WTC11 (cell line): ENCODE measurements around the gene RIBC2. TPM values are rescaled to one million over a fixed set of nuclear protein-coding genes. Genes with fewer than 3 reads are reported as not detected.

Source experiments
- ATAC-seq: fragments of 200-7000 bp; cut with Tn5 transposase; 2 replicates; pipeline ENCODE4 v1.10.0; 2021; ENCODE audit warnings: mild to moderate bottlenecking, moderate library complexity
- CTCF ChIA-PET: fragments of 300-600 bp; sonication (Branson Sonifier 250); formaldehyde crosslinking; loops from one replicate; lab custom pipeline; 2021; ENCODE audit warnings: antibody characterized with exemption; lab: Charles Lee
- POLR2A ChIA-PET: fragments of 350-600 bp; sonication (Branson Sonifier 250); formaldehyde crosslinking; loops from one replicate; lab custom pipeline; 2021; ENCODE audit warnings: antibody characterized with exemption; lab: Charles Lee
- DNase-seq: peaks from one replicate; pipeline ENCODE4 v3.0.0; 2021; ENCODE audit warnings: low spot score
- H3K27ac Mint-ChIP-seq: 2 replicates; pipeline ENCODE4 v1.8.0; 2021; ENCODE audit warnings: mixed read lengths
- H3K27me3 Mint-ChIP-seq: 2 replicates; pipeline ENCODE4 v1.8.0; 2021; ENCODE audit warnings: low read depth, mild to moderate bottlenecking, moderate library complexity, mixed read lengths
- H3K36me3 Mint-ChIP-seq: 2 replicates; pipeline ENCODE4 v1.8.0; 2021; ENCODE audit warnings: mixed read lengths
- H3K4me1 Mint-ChIP-seq: 2 replicates; pipeline ENCODE4 v1.8.0; 2022; ENCODE audit warnings: mixed read lengths
- H3K4me3 Mint-ChIP-seq: 2 replicates; pipeline ENCODE4 v1.8.0; 2021; ENCODE audit warnings: mild to moderate bottlenecking, moderate library complexity, mixed read lengths
- H3K9me3 Mint-ChIP-seq: 2 replicates; pipeline ENCODE4 v1.8.0; 2021; ENCODE audit warnings: mixed read lengths
- AFF4 ChIP-seq: sonication (generic); formaldehyde crosslinking; IDR thresholded peaks from 2 replicates; pipeline ENCODE4 v1.8.1; 2023; ENCODE audit warnings: mild to moderate bottlenecking, missing genetic modification reagents, borderline replicate concordance
- ATF6 ChIP-seq: sonication (generic); formaldehyde crosslinking; IDR thresholded peaks from 2 replicates; pipeline ENCODE4 v1.8.1; 2023; ENCODE audit warnings: mild to moderate bottlenecking, missing genetic modification reagents
- CBFB ChIP-seq: sonication (generic); formaldehyde crosslinking; IDR thresholded peaks from 2 replicates; pipeline ENCODE4 v1.8.1; 2022; ENCODE audit warnings: mild to moderate bottlenecking, low read depth, missing genetic modification reagents
- E2F1 ChIP-seq: sonication (generic); formaldehyde crosslinking; IDR thresholded peaks from 2 replicates; pipeline ENCODE4 v1.8.0; 2022; ENCODE audit warnings: mild to moderate bottlenecking, missing genetic modification reagents
- EMX1 ChIP-seq: fragments of 250-450 bp; sonication (Bioruptor Pico); IDR thresholded peaks from 2 replicates; pipeline ENCODE4 v1.8.0; 2021; ENCODE audit warnings: mild to moderate bottlenecking
- FOXP4 ChIP-seq: sonication (generic); formaldehyde crosslinking; IDR thresholded peaks from 2 replicates; pipeline ENCODE4 v1.8.0; 2022; ENCODE audit warnings: mild to moderate bottlenecking, missing genetic modification reagents
- GRHL2 ChIP-seq: fragments of 250-450 bp; sonication (Bioruptor Pico); IDR thresholded peaks from 2 replicates; pipeline ENCODE4 v1.8.0; 2022; ENCODE audit warnings: mild to moderate bottlenecking, moderate library complexity; ENCODE audit not compliant: insufficient replicate concordance, severe bottlenecking
- JUN ChIP-seq: sonication (generic); formaldehyde crosslinking; IDR thresholded peaks from 2 replicates; pipeline ENCODE4 v1.8.0; 2023; ENCODE audit warnings: mild to moderate bottlenecking, missing genetic modification reagents
- KAT7 ChIP-seq: sonication (generic); formaldehyde crosslinking; IDR thresholded peaks from 2 replicates; pipeline ENCODE4 v1.8.1; 2023; ENCODE audit warnings: missing genetic modification reagents, mild to moderate bottlenecking, borderline replicate concordance
- MLX ChIP-seq: sonication (generic); formaldehyde crosslinking; IDR thresholded peaks from 2 replicates; pipeline ENCODE4 v1.8.1; 2023; ENCODE audit warnings: mild to moderate bottlenecking, missing genetic modification reagents, moderate library complexity
- NR1H2 ChIP-seq: sonication (generic); formaldehyde crosslinking; IDR thresholded peaks from 2 replicates; pipeline ENCODE4 v1.9.0; 2021; ENCODE audit warnings: mild to moderate bottlenecking, moderate library complexity, missing genetic modification reagents
- SP1 ChIP-seq: sonication (generic); formaldehyde crosslinking; conservative IDR thresholded peaks from 2 replicates; pipeline ENCODE4 v1.8.1; 2022; ENCODE audit warnings: missing genetic modification reagents
- TEAD1 ChIP-seq: sonication (generic); formaldehyde crosslinking; IDR thresholded peaks from 2 replicates; pipeline ENCODE4 v1.8.0; 2022; ENCODE audit warnings: mild to moderate bottlenecking, missing genetic modification reagents
- ZNF263 ChIP-seq: sonication (generic); formaldehyde crosslinking; IDR thresholded peaks from 2 replicates; pipeline ENCODE4 v1.8.1; 2022; ENCODE audit warnings: low read depth, mild to moderate bottlenecking, moderate library complexity, missing genetic modification reagents
- ZNF423 ChIP-seq: fragments of 250-450 bp; sonication (Bioruptor Pico); IDR thresholded peaks from 2 replicates; pipeline ENCODE4 v2.1.2; 2022; ENCODE audit warnings: mild to moderate bottlenecking, moderate library complexity
- total RNA-seq: library from RNA; stranded (reverse); gene quantifications from 3 replicates; pipeline ENCODE4 v1.2.3, GENCODE V29; 2021

RIBC2 gene
- total RNA-seq, 1 experiment from 2014 or later = 2.4 TPM

- Mint-ChIP-seq H3K4me3 (no peak overlapping the region), H3K36me3 (peaks cover 10% of the 10 kb centered on the region)
- CTCF ChIA-PET = interaction anchor here (0.6 kb wide), 1 partner anchor 741 kb away, joined by 3 read pairs; no protein-coding TSS in a partner anchor
These were observed 37.5 kb upstream of the RIBC2 start for GRCh38 chr22:45376009-45376408.

GRCh38 chr22:45376703-45377102 lies 36.8 kb upstream of the RIBC2 start:
- no peak for ATAC-seq
- H3K27ac Mint-ChIP-seq = no peak overlapping the region
- TF ChIP-seq TEAD1 (no peak), SP1 (no peak), ZNF263 (CRISPR knock-in tag) (no peak), FOXP4 (CRISPR knock-in tag) (no peak), EMX1 (CRISPR knock-in tag) (no peak), GRHL2 (CRISPR knock-in tag) (no peak)
- H3K9me3 Mint-ChIP-seq = peaks cover 38% of the 10 kb centered on the region
- POLR2A ChIA-PET = no interaction called here
- no peak for DNase-seq
- H3K27me3 Mint-ChIP-seq = peaks cover 7% of the 10 kb centered on the region
- H3K36me3 Mint-ChIP-seq = peaks cover 10% of the 10 kb centered on the region
- H3K4me1 Mint-ChIP-seq = no peaks in the 10 kb centered on the region; the same call in 1 of the 2 replicates
- no peak overlapping the region for H3K4me3 Mint-ChIP-seq
- CTCF ChIA-PET = no interaction called here

More at GRCh38 chr22:45376009-45376408, 37.5 kb upstream of the RIBC2 start:
- ATAC-seq = no peak
- TF ChIP-seq NR1H2 (CRISPR knock-in tag) (no peak), JUN (CRISPR knock-in tag) (no peak)
- peaks cover 38% of the 10 kb centered on the region for H3K9me3 Mint-ChIP-seq
- no peak for DNase-seq
- POLR2A ChIA-PET = no interaction called here
- peaks cover 7% of the 10 kb centered on the region for H3K27me3 Mint-ChIP-seq
- H3K4me1 Mint-ChIP-seq = no peaks in the 10 kb centered on the region; the same call in 1 of the 2 replicates
- no peak overlapping the region for H3K27ac Mint-ChIP-seq

GRCh38 chr22:45381348-45381747 lies 32.1 kb upstream of the RIBC2 start:
- Mint-ChIP-seq H3K4me3 (no peak overlapping the region), H3K36me3 (no peaks in the 10 kb centered on the region), H3K9me3 (no peaks in the 10 kb centered on the region), H3K27ac (no peak overlapping the region), H3K4me1 (no peaks in the 10 kb centered on the region; the same call in 1 of the 2 replicates), H3K27me3 (no peaks in the 10 kb centered on the region)
- POLR2A ChIA-PET = no interaction called here
- no peak for ATAC-seq
- TF ChIP-seq ATF6 (CRISPR knock-in tag) = no peak
- no peak for TF ChIP-seq ZNF423 (CRISPR knock-in tag)
- TF ChIP-seq ZNF263 (CRISPR knock-in tag) = no peak
- TF ChIP-seq CBFB = no peak
- TF ChIP-seq JUN (CRISPR knock-in tag) = no peak
- no peak for TF ChIP-seq AFF4
- TF ChIP-seq MLX (CRISPR knock-in tag) = no peak
- TF ChIP-seq E2F1 = no peak
- TF ChIP-seq KAT7 (CRISPR knock-in tag) = no peak
- DNase-seq = no peak
- CTCF ChIA-PET = no interaction called here
